ENCODE data around the gene TMC8.
"Not testable (repeated sequence)": the region's sequence is repeated elsewhere in the genome, so short reads cannot be mapped to it uniquely, and the experiment has no call there.

The TMC8 gene

GRCh38 chr17:78135858-78136500, 5.4 kb downstream of the TMC8 start:
- DNase-seq (ENCODE audit: low read depth in 2 of 2) = no peak

GRCh38 chr17:78137392-78138203, 7.0 kb downstream of the TMC8 start:
- DNase-seq (ENCODE audit: low read depth in 2 of 2) = peak in 1 of 2 donors; percentile 44

GRCh38 chr17:78138204-78139060, 7.9 kb downstream of the TMC8 start:
- DNase-seq (ENCODE audit: low read depth in 2 of 2) = no peak

GRCh38 chr17:78139861-78140168, 9.2 kb downstream of the TMC8 start:
- DNase-seq (ENCODE audit: low read depth in 2 of 2) = not testable (repeated sequence)

- peak; percentile 80 to 86 for DNase-seq (ENCODE audit: low read depth in 2 of 2)
Observed at GRCh38 chr17:78140169-78141051, 9.8 kb downstream of the TMC8 start.

- DNase-seq (ENCODE audit: low read depth in 2 of 2) = no peak
Observed at GRCh38 chr17:78141437-78142118, 11.0 kb downstream of the TMC8 start.

- DNase-seq (ENCODE audit: low read depth in 2 of 2) = no peak
Observed at GRCh38 chr17:78142119-78142861, 11.7 kb downstream of the TMC8 start.

GRCh38 chr17:78143214-78144146, 12.9 kb downstream of the TMC8 start:
- DNase-seq (ENCODE audit: low read depth in 2 of 2) = no peak

- no peak for DNase-seq (ENCODE audit: low read depth in 2 of 2)
Observed at GRCh38 chr17:78144147-78144719, 13.7 kb downstream of the TMC8 start.

GRCh38 chr17:78144736-78145641, 14.4 kb downstream of the TMC8 start:
- no peak for DNase-seq (ENCODE audit: low read depth in 2 of 2)

GRCh38 chr17:78146471-78146869, 15.9 kb downstream of the TMC8 start:
- DNase-seq (ENCODE audit: low read depth in 2 of 2) = no peak

- DNase-seq (ENCODE audit: low read depth in 2 of 2) = no peak
Observed at GRCh38 chr17:78146881-78147280, 16.3 kb downstream of the TMC8 start.

- no peak for DNase-seq (ENCODE audit: low read depth in 2 of 2)
Observed at GRCh38 chr17:78147315-78147998, 16.9 kb downstream of the TMC8 start.

GRCh38 chr17:78148286-78149016, 17.9 kb downstream of the TMC8 start:
- no peak for DNase-seq (ENCODE audit: low read depth in 2 of 2)

- no peak for DNase-seq (ENCODE audit: low read depth in 2 of 2)
Observed at GRCh38 chr17:78151514-78152008, 21.0 kb downstream of the TMC8 start.
